Heart right ventricle (tissue), 16 donors: ENCODE data around the gene KLB. TPM values are rescaled to one million over a fixed set of nuclear protein-coding genes. Genes with fewer than 3 reads are reported as not detected.
"Not testable (repeated sequence)": the region's sequence is repeated elsewhere in the genome, so short reads cannot be mapped to it uniquely, and the experiment has no call there.

ENCODE experiments used
- ATAC-seq, 8 donors: fragments of 200-7000 bp; cut with Tn5 transposase; one replicate each; pipeline ENCODE4 v1.9.1; 2020; ENCODE audit warnings: mild to moderate bottlenecking in 8 of 8, moderate library complexity in 8 of 8, moderate number of reproducible peaks in 1 of 8
- DNase-seq, 2 donors: peaks; one replicate each; pipeline ENCODE4 v3.0.0-alpha.2; 2020
- H3K27ac ChIP-seq, 10 donors: fragments of 200-600 bp; sonication (generic) in 2 of 10; one replicate each; pipeline versions ENCODE4 v1.5.0 to v1.8.0; 2020 to 2022; ENCODE audit warnings: mild to moderate bottlenecking in 3 of 10
- H3K27me3 ChIP-seq, 7 donors: fragments of 200-600 bp; one replicate each; pipeline ENCODE4 v1.8.0; 2021 to 2022; ENCODE audit warnings: mild to moderate bottlenecking in 2 of 7
- H3K36me3 ChIP-seq, 9 donors: fragments of 200-600 bp; sonication (generic) in 1 of 9; one replicate each; pipeline versions ENCODE4 v1.5.0 to v1.8.0; 2020 to 2022; ENCODE audit warnings: mild to moderate bottlenecking in 2 of 9
- H3K4me1 ChIP-seq, 9 donors: fragments of 200-600 bp; sonication (generic) in 1 of 9; one replicate each; pipeline versions ENCODE4 v1.5.0 to v1.8.0; 2020 to 2022; ENCODE audit warnings: mild to moderate bottlenecking in 4 of 9
- H3K4me3 ChIP-seq, 10 donors: fragments of 200-600 bp; sonication (generic) in 2 of 10; one replicate each; pipeline versions ENCODE4 v1.5.0 to v1.8.0; 2020 to 2022; ENCODE audit warnings: mild to moderate bottlenecking in 7 of 10, moderate library complexity in 2 of 10
- H3K9me3 ChIP-seq, 11 donors: fragments of 200-600 bp in 10 of 11; sonication (generic) in 2 of 11; one replicate each; pipeline versions ENCODE4 v1.5.0 to v1.8.0; 2013 to 2022; ENCODE audit warnings: mild to moderate bottlenecking in 2 of 11, control low read depth in 1 of 11, moderate library complexity in 1 of 11
- WGBS, 2 donors: extraction: QIAGEN DNeasy Blood & Tissue Kit; methylation state at CpG; one replicate each; pipeline ENCODE4 v1.1.7; 2013; ENCODE audit warnings: inconsistent platforms in 1 of 2; 5-methylcytosine and 5-hydroxymethylcytosine counted together
- intact Hi-C, 10 donors: fragments of 100-400 bp; cut with DNase I; formaldehyde crosslinking; loops; one replicate each; pipeline versions ENCODE4 v1.11.1 to v1.14.2; 2022
- polyA plus RNA-seq, 2 donors: library from polyadenylated mRNA; stranded (reverse); fragments of 200-250 nt; gene quantifications; one replicate each; pipeline ENCODE4 v1.2.3, GENCODE V29; 2013
- total RNA-seq, 10 donors: library from RNA; stranded (reverse); fragmentation: NEBNext Ultra II Directional in 3 of 10; extraction: Animal tissue kit (Norgen Biotek cat#: 25700) in 3 of 10; gene quantifications; one replicate each; pipeline versions ENCODE4 v1.2.1 to v1.2.4, GENCODE V29; 2021 to 2023
- TF ChIP-seq, protein P1 (sequence below), 9 donors: fragments of 200-600 bp; sonication (generic) in 2 of 9; IDR thresholded peaks; one replicate each; pipeline versions ENCODE4 v1.5.0 to v1.8.0; 2021 to 2022; ENCODE audit warnings: antibody characterized with exemption in 9 of 9, mild to moderate bottlenecking in 5 of 9, moderate library complexity in 1 of 9
- donor health status: Arrhythmogenic right ventricular cardiomyopathy.
- donor health status: ischemic (EF 13 %, LVEDD 7.1; RV severe dilation, severe dysfunction).
- donor health status: healthy with polysubstance abuse.
- donor health status: DM: no; HTN: yes; CAD: no.
- donor health status: DM: no; HTN: no; CAD: no.
- donor health status: ischemic (EF 25% LVEDD 6.9; RV normal size, moderate dysfunction).
- donor health status: ischemic (EF 25% LVEDD 5.7; RV mildly dilated, moderate dysfunction).
- donor health status: healthy.
- donor health status: DM: yes; HTN: yes; CAD: no.
- donor health status: Ischemic cardiomyopathy.
- donor health status: ischemic (EF 35%, LVEDD 5.7; RV mildly dilated, moderate dysfunction).
- donor health status: nonischemic (EF 11% LVEDD 7.7; RV severe dilation, severe dysfunction).
- donor health status: DM: yes; HTN: yes; CAD: no.
- donor health status: PGD.
- donor health status: ischemic (EF 29% LVEDD 5.4; RV normal size, mild dysfunction).
- donor health status: nonischemic (EF 23%, LVEDD 6.1; RV moderate dilation, normal function).

Gene KLB
- total and polyA plus RNA-seq, 12 donors: 0.08 to 0.53 (median 0.24) TPM; not detected in 4

DNA sequence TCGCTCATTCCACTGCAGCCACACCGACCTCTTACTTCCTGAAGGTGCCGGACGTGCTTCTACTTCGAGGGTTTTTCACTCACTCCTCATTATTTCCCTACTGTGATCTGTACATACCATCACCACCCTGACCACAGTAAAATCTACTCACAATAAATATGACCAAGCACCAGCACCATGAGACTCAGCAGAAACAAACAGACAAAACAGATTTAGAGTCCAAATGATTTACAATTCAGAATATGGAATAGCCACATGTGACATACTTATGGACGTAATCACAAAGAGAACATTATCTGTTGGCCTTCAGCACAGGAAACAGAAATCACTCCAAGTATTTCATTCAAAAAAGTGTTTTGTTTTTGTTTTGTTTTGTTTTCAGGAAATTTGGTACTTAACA is 16.1 kb upstream of the KLB start:
- DNase-seq (no peak), ATAC-seq (no peak)
- H3K9me3 ChIP-seq: no peaks in the 10 kb centered on the region
- H3K36me3 ChIP-seq: no peaks in the 10 kb centered on the region
- intact Hi-C loops: no loop called here
- H3K27ac ChIP-seq: no peak overlapping the region
- no peak overlapping the region for H3K4me3 ChIP-seq
- TF ChIP-seq, protein P1, sequence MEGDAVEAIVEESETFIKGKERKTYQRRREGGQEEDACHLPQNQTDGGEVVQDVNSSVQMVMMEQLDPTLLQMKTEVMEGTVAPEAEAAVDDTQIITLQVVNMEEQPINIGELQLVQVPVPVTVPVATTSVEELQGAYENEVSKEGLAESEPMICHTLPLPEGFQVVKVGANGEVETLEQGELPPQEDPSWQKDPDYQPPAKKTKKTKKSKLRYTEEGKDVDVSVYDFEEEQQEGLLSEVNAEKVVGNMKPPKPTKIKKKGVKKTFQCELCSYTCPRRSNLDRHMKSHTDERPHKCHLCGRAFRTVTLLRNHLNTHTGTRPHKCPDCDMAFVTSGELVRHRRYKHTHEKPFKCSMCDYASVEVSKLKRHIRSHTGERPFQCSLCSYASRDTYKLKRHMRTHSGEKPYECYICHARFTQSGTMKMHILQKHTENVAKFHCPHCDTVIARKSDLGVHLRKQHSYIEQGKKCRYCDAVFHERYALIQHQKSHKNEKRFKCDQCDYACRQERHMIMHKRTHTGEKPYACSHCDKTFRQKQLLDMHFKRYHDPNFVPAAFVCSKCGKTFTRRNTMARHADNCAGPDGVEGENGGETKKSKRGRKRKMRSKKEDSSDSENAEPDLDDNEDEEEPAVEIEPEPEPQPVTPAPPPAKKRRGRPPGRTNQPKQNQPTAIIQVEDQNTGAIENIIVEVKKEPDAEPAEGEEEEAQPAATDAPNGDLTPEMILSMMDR (IDR thresholded peaks at IDR 0.05): no peak
- no peaks in the 10 kb centered on the region for H3K4me1 ChIP-seq
- WGBS, 2 donors: 51 to 60% methylated on average over 6 of the region's 6 CpGs
- peaks cover 0 to 8% (median 0%) of the 10 kb centered on the region in 7 donors for H3K27me3 ChIP-seq

DNA sequence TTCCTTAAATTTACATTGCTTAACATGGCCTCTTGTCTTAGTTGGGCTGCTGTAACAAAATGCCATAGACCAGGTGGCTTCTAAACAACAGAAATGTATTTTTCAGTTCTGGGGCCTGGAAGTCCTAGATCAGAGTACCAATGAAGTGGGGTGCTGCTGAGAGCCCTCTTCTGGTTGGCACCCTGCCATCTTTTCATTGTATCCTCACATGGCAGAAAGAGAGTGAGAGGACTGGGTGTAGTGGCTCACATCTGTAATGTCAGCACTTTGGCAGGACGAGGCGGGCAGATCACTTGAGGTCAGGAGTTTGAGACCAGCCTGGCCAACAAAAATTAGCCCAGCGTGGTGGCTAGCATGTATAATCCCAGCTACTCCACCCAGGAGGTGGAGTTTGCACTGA is 12.0 kb upstream of the KLB start:
- TF ChIP-seq, protein P1 (IDR thresholded peaks at IDR 0.05): no peak

DNA sequence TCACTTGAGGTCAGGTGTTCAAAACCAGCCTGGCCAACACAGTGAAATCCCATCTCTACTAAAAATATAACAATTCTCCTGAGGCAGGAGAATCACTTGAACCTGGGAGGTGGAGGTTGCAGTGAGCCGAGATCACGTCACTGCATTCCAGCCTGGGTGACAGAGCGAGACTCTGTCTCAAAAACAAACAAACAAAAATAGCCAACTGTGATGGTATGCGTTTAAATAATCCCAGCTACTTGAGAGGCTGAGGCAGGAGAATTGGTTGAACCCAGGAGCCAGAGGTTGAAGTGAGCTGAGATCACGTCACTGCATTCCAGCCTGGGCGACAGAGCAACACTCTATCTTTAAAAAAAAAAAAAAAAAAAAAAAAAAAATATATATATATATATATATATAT is 5.1 kb upstream of the KLB start:
- H3K27me3 ChIP-seq: peaks cover 0 to 13% (median 0%) of the 10 kb centered on the region in 7 donors
- H3K27ac ChIP-seq, H3K36me3 ChIP-seq, H3K4me3 ChIP-seq, H3K4me1 ChIP-seq, DNase-seq, H3K9me3 ChIP-seq, ATAC-seq, intact Hi-C loops: not testable (repeated sequence)
- 51 to 65% methylated on average over 6 of the region's 6 CpGs for WGBS, 2 donors

More for the DNA sequence above, 12.0 kb upstream of the KLB start:
- H3K27me3 ChIP-seq: peaks cover 0 to 7% (median 0%) of the 10 kb centered on the region in 7 donors
- H3K9me3 ChIP-seq: no peaks in the 10 kb centered on the region
- ATAC-seq (no peak), DNase-seq (no peak)
- intact Hi-C loops: no loop called here
- WGBS, 2 donors: 40 to 66% methylated on average over 3 of the region's 3 CpGs
- H3K36me3 ChIP-seq: no peaks in the 10 kb centered on the region
- H3K27ac ChIP-seq: no peak overlapping the region
- H3K4me1 ChIP-seq: no peaks in the 10 kb centered on the region
- no peak overlapping the region for H3K4me3 ChIP-seq

DNA sequence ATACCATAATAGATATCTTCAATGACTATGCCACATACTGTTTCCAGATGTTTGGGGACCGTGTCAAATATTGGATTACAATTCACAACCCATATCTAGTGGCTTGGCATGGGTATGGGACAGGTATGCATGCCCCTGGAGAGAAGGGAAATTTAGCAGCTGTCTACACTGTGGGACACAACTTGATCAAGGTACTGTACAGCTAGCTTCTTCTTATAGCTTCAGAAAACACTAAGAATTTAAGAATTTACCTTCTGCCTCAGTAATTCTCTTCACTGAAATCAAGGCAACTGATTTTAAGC is 805 bp downstream of the KLB start:
- Histone ChIP-seq H3K36me3 (no peaks in the 10 kb centered on the region), H3K4me1 (no peaks in the 10 kb centered on the region), H3K4me3 (no peak overlapping the region), H3K9me3 (no peaks in the 10 kb centered on the region), H3K27me3 (peaks cover 0 to 12% (median 0%) of the 10 kb centered on the region in 7 donors), H3K27ac (no peak overlapping the region)
- WGBS, 2 donors: 54 to 62% methylated on average over 1 of the region's 1 CpG
- intact Hi-C loops: no loop called here
- ATAC-seq (no peak), DNase-seq (no peak)
- TF ChIP-seq, protein P1 (IDR thresholded peaks at IDR 0.05): no peak

DNA sequence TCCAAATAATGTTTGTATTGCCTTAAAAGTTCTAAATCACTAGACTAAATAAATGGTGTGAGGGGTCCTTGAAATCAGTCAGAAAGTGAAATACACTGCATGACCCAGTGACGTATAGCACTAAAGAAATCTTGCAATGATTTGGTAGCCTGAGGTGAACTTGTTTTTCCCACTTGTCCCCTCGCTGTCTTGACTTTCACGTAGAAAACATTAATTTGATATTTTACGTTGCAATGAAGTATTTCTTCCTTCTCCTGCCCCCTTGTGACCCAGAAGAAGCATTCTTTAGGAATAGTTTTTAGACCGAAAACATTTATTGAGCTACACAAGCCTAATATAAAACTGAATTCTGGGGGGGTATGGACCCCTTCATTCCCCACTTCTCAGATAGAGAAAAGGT is 3.7 kb downstream of the KLB start:
- H3K9me3 ChIP-seq: no peaks in the 10 kb centered on the region
- TF ChIP-seq, protein P1 (IDR thresholded peaks at IDR 0.05): peak in 3 of 9 donors; percentile 23 to 32 (median 28)
- no peaks in the 10 kb centered on the region for H3K36me3 ChIP-seq
- WGBS, 2 donors: 48 to 54% methylated on average over 5 of the region's 5 CpGs
- H3K4me1 ChIP-seq: no peaks in the 10 kb centered on the region
- DNase-seq: no peak
- H3K27ac ChIP-seq: no peak overlapping the region
- intact Hi-C loops: no loop called here
- no peak for ATAC-seq
- peaks cover 0 to 15% (median 0%) of the 10 kb centered on the region in 7 donors for H3K27me3 ChIP-seq
- H3K4me3 ChIP-seq: no peak overlapping the region

DNA sequence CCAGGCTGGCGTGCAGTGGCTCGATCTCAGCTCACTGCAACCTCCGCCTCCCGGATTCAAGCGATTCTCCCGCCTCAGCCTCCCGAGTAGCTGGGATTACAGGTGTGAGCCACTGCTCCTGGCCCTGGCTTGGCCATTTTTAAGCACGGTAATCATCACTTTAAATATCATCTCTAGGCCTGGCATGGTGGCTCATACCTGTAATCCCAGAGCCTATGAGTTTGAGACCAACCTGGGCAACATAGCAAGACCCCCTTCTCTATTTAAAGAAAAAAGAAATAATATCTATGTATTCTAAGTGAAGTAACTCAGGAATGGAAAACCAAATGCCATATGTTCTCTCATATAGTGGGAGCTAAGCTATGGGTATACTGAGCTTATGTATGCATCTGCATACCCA is 4.8 kb downstream of the KLB start:
- H3K4me3 ChIP-seq, H3K4me1 ChIP-seq, intact Hi-C loops, DNase-seq, H3K27ac ChIP-seq, H3K27me3 ChIP-seq, H3K9me3 ChIP-seq, ATAC-seq, H3K36me3 ChIP-seq: not testable (repeated sequence)
- WGBS, 2 donors: 89 to 97% methylated on average over 8 of the region's 8 CpGs
